Neural cell (in vitro differentiated cells): ENCODE data around the gene TBL1X. TPM values are rescaled to one million over a fixed set of nuclear protein-coding genes. Genes with fewer than 3 reads are reported as not detected.

ENCODE experiments used
- H2AFZ ChIP-seq: fragments of 200-600, 300-800 bp; sonication (generic), shearing (Covaris generic); 2 replicates; pipeline ENCODE4 v1.6.0; 2014; ENCODE audit warnings: low read depth, mild to moderate bottlenecking, antibody characterized with exemption, low read length, moderate library complexity
- H3F3A ChIP-seq: fragments of 200-600 bp; shearing (Covaris generic); 2 replicates; pipeline ENCODE4 v1.6.1; 2016; ENCODE audit warnings: mild to moderate bottlenecking, moderate library complexity, mixed read lengths, antibody characterized with exemption, low read length; ENCODE audit not compliant: insufficient read depth, poor library complexity, severe bottlenecking
- H3K27ac ChIP-seq: fragments of 200-600, 300-800 bp; sonication (generic), shearing (Covaris generic); 2 replicates; pipeline ENCODE4 v1.5.1; 2014; ENCODE audit warnings: mild to moderate bottlenecking, low read length, moderate library complexity
- H3K27me3 ChIP-seq: fragments of 300-800, 200-600 bp; sonication (generic), shearing (Covaris generic); 2 replicates; pipeline ENCODE4 v1.6.0; 2014; ENCODE audit warnings: mild to moderate bottlenecking, low read depth, low read length, moderate library complexity; ENCODE audit not compliant: insufficient read depth
- H3K36me3 ChIP-seq: fragments of 300-800, 200-600 bp; sonication (generic), shearing (Covaris generic); 2 replicates; pipeline ENCODE4 v1.5.1; 2014; ENCODE audit warnings: mild to moderate bottlenecking, antibody characterized with exemption, low read length, moderate library complexity; ENCODE audit not compliant: insufficient read depth
- H3K4me2 ChIP-seq: fragments of 300-800, 200-600 bp; sonication (generic), shearing (Covaris generic); 2 replicates; pipeline ENCODE4 v1.6.0; 2014; ENCODE audit warnings: mild to moderate bottlenecking, low read length
- H3K4me3 ChIP-seq: fragments of 300-800, 200-600 bp; sonication (generic), shearing (Covaris generic); 2 replicates; pipeline ENCODE4 v1.5.1; 2014; ENCODE audit warnings: mild to moderate bottlenecking, low read length, moderate library complexity
- H3K79me2 ChIP-seq: fragments of 200-600 bp; shearing (Covaris generic); replicated peaks from 2 replicates; pipeline ENCODE4 v1.6.0; 2014; ENCODE audit warnings: mild to moderate bottlenecking, low read length, moderate library complexity; ENCODE audit not compliant: insufficient read depth
- H3K9ac ChIP-seq: fragments of 300-800, 200-600 bp; sonication (generic), shearing (Covaris generic); 2 replicates; pipeline ENCODE4 v1.6.1; 2016; ENCODE audit warnings: mild to moderate bottlenecking, low read length, mixed read lengths
- H3K9me2 ChIP-seq: fragments of 200-600 bp; shearing (Covaris generic); 2 replicates; pipeline ENCODE4 v1.6.1; 2016; ENCODE audit warnings: mild to moderate bottlenecking, low read length, mixed read lengths; ENCODE audit not compliant: insufficient read depth
- H3K9me3 ChIP-seq: fragments of 200-600, 300-800 bp; sonication (generic), shearing (Covaris generic); 2 replicates; pipeline ENCODE4 v1.6.1; 2016; ENCODE audit warnings: mild to moderate bottlenecking, mixed run types, low read length, moderate library complexity, mixed read lengths
- H4K20me1 ChIP-seq: fragments of 200-600 bp; shearing (Covaris generic); 2 replicates; pipeline ENCODE4 v1.6.1; 2016; ENCODE audit warnings: mild to moderate bottlenecking, mixed run types; ENCODE audit not compliant: insufficient read depth
- EP300 ChIP-seq: fragments of 450-650 bp; conservative IDR thresholded peaks from 2 replicates; pipeline ENCODE4 v1.6.1; 2014; ENCODE audit warnings: antibody characterized with exemption, mild to moderate bottlenecking, moderate library complexity; ENCODE audit not compliant: poor library complexity, severe bottlenecking
- EZH2 ChIP-seq: fragments of 200-600, 300-800 bp; shearing (Covaris generic), sonication (generic); IDR thresholded peaks from 2 replicates; pipeline ENCODE4 v1.6.1; 2014; ENCODE audit warnings: antibody characterized with exemption, low read length, borderline replicate concordance, mild to moderate bottlenecking; ENCODE audit not compliant: insufficient read depth, poor library complexity, severe bottlenecking
- MXI1 ChIP-seq: fragments of 450-650 bp; conservative IDR thresholded peaks from 2 replicates; pipeline ENCODE4 v1.6.1; 2014; ENCODE audit warnings: antibody characterized with exemption, mild to moderate bottlenecking; ENCODE audit not compliant: poor library complexity, severe bottlenecking
- POLR2AphosphoS5 ChIP-seq: IDR thresholded peaks from 2 replicates; pipeline ENCODE4 v1.6.1; 2012
- RAD21 ChIP-seq: fragments of 450-650 bp; conservative IDR thresholded peaks from 2 replicates; pipeline ENCODE4 v1.6.1; 2014; ENCODE audit warnings: antibody characterized with exemption, mild to moderate bottlenecking, moderate library complexity
- SMC3 ChIP-seq: fragments of 450-650 bp; conservative IDR thresholded peaks from 2 replicates; pipeline ENCODE4 v1.6.1; 2014; ENCODE audit warnings: antibody characterized with exemption, mild to moderate bottlenecking, moderate library complexity; ENCODE audit not compliant: poor library complexity
- TAF1 ChIP-seq: IDR thresholded peaks from 2 replicates; pipeline ENCODE4 v1.6.1; 2012; ENCODE audit warnings: low read depth
- polyA plus RNA-seq: library from polyadenylated mRNA; depleted of rRNA; stranded (reverse); fragments of >200 nt; gene quantifications from 2 replicates; pipeline ENCODE4 v1.2.3, GENCODE V29; 2014
- TF ChIP-seq, protein P1 (sequence below): fragments of 450-650 bp; IDR thresholded peaks from 2 replicates; pipeline ENCODE4 v1.5.1; 2014; ENCODE audit warnings: antibody characterized with exemption, mild to moderate bottlenecking, moderate library complexity; ENCODE audit not compliant: poor library complexity, severe bottlenecking
- TF ChIP-seq, protein P2 (sequence below): IDR thresholded peaks from 2 replicates; pipeline ENCODE4 v1.6.1; 2012; ENCODE audit warnings: borderline replicate concordance

TBL1X gene
- polyA plus RNA-seq, 1 donor from 2014 or later = 2.2 TPM

DNA sequence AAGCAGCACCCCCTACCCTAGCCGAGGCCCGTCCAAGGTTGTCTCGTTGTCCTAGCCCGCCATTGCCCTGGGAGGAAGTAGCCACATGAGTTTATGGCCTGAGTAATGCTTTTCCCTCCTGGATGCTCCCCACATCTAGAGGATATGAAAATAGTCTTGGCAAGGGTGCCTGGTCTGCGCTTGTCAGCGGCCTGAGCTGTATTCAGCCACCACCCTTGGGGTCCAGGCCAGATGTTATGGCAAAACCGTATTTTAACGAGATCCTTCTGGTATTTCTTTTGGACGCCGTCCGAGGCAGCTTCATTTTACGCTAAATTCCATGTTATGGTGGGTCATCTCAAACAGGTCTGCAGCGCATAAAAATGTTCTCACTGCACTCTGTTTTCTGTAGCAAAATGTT, 211.4 kb downstream of the TBL1X start:
- Histone ChIP-seq H3K27me3 (no peaks in the 10 kb centered on the region), H3K9me3 (no peaks in the 10 kb centered on the region), H3F3A (no peaks in the 10 kb centered on the region), H3K27ac (no peak overlapping the region), H3K9ac (no peak overlapping the region), H2AFZ (no peak overlapping the region), H3K9me2 (no peaks in the 10 kb centered on the region), H4K20me1 (no peaks in the 10 kb centered on the region), H3K4me2 (no peak overlapping the region), H3K79me2 (no peaks in the 10 kb centered on the region), H3K4me3 (no peak overlapping the region), H3K36me3 (no peaks in the 10 kb centered on the region)
- no peak for TF ChIP-seq RAD21
- TF ChIP-seq, protein P1, sequence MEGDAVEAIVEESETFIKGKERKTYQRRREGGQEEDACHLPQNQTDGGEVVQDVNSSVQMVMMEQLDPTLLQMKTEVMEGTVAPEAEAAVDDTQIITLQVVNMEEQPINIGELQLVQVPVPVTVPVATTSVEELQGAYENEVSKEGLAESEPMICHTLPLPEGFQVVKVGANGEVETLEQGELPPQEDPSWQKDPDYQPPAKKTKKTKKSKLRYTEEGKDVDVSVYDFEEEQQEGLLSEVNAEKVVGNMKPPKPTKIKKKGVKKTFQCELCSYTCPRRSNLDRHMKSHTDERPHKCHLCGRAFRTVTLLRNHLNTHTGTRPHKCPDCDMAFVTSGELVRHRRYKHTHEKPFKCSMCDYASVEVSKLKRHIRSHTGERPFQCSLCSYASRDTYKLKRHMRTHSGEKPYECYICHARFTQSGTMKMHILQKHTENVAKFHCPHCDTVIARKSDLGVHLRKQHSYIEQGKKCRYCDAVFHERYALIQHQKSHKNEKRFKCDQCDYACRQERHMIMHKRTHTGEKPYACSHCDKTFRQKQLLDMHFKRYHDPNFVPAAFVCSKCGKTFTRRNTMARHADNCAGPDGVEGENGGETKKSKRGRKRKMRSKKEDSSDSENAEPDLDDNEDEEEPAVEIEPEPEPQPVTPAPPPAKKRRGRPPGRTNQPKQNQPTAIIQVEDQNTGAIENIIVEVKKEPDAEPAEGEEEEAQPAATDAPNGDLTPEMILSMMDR = no peak
- no peak for TF ChIP-seq SMC3
- TF ChIP-seq TAF1 = no peak
- TF ChIP-seq POLR2AphosphoS5 = no peak
- TF ChIP-seq MXI1 = no peak
- no peak for TF ChIP-seq EP300
- TF ChIP-seq, protein P2, sequence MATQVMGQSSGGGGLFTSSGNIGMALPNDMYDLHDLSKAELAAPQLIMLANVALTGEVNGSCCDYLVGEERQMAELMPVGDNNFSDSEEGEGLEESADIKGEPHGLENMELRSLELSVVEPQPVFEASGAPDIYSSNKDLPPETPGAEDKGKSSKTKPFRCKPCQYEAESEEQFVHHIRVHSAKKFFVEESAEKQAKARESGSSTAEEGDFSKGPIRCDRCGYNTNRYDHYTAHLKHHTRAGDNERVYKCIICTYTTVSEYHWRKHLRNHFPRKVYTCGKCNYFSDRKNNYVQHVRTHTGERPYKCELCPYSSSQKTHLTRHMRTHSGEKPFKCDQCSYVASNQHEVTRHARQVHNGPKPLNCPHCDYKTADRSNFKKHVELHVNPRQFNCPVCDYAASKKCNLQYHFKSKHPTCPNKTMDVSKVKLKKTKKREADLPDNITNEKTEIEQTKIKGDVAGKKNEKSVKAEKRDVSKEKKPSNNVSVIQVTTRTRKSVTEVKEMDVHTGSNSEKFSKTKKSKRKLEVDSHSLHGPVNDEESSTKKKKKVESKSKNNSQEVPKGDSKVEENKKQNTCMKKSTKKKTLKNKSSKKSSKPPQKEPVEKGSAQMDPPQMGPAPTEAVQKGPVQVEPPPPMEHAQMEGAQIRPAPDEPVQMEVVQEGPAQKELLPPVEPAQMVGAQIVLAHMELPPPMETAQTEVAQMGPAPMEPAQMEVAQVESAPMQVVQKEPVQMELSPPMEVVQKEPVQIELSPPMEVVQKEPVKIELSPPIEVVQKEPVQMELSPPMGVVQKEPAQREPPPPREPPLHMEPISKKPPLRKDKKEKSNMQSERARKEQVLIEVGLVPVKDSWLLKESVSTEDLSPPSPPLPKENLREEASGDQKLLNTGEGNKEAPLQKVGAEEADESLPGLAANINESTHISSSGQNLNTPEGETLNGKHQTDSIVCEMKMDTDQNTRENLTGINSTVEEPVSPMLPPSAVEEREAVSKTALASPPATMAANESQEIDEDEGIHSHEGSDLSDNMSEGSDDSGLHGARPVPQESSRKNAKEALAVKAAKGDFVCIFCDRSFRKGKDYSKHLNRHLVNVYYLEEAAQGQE = no peak
- no peak for TF ChIP-seq EZH2

DNA sequence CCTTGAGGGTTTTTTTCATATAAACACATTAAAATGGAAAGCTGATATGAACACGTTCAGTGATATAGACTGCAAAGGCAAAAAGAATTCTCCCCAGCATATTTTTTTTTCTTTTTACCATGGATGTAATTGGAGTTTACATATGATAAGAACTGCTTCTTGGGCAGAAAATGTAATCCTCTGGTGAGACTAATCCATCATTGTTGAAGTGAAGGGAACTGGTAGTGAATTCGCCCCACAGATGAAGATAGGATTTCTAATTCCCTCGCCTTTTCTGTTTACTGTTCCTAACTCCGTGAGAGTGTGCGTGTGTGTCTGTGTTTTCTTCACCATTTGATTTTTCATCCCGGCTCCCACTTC, 211.9 kb downstream of the TBL1X start:
- H3K9me3 ChIP-seq = no peaks in the 10 kb centered on the region
- H3F3A ChIP-seq = no peaks in the 10 kb centered on the region
- no peak overlapping the region for H3K4me2 ChIP-seq
- H3K36me3 ChIP-seq = no peaks in the 10 kb centered on the region
- H3K79me2 ChIP-seq = no peaks in the 10 kb centered on the region
- TF ChIP-seq, protein P1 = no peak
- TF ChIP-seq RAD21 (no peak), MXI1 (no peak), EZH2 (no peak), TAF1 (no peak), EP300 (no peak), SMC3 (no peak), POLR2AphosphoS5 (no peak)
- TF ChIP-seq, protein P2 = no peak
- H3K27me3 ChIP-seq = no peaks in the 10 kb centered on the region
- H4K20me1 ChIP-seq = no peaks in the 10 kb centered on the region
- no peaks in the 10 kb centered on the region for H3K9me2 ChIP-seq
- no peak overlapping the region for H3K9ac ChIP-seq
- no peak overlapping the region for H2AFZ ChIP-seq
- no peak overlapping the region for H3K4me3 ChIP-seq
- no peak overlapping the region for H3K27ac ChIP-seq
